ENCODE results near the gene HSPA1A.

The HSPA1A gene

DNA sequence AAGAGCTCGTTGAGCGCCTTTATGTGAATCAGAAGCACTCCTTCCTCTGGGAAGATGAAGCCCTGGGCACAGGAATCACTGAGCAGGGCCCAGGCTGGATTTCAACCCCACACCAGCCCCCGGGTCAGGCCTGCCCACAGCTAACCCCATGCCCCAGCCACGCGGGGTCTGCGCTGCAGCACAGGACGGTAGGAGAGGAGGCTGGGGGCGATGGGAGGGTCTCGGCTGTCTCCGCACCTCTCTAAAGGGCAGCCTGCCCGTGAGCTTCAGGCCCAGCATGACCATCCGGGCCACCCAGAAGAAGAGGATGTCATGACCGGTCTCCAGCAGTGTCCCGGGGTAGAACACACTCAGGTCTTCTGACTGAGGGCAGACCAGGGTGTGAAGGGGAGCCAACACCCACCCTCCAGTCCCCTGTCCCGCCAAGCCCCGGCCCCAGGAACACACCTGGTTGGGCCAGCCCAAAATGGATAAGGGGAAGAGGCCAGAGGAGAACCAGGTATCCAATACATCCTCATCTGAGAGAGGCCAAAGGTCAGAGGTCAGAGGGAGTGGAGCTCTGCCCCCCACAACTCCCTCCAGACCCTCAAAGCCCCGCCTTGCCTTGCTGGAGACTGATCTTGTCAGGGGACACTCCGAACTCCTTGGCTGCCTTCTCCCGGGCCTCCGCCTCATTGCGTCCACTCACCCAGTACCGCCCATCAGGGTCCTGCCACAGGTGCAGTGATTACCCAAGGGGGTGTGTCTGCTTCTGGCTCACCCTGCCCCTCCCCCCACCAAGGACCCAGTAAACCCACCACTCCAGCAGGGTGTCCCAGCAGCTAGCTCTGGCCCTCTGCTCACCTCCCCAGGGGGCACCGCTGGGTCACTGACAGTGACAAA lies 33.9 kb upstream of the HSPA1A start (continued):
- no peak for TF ChIP-seq ZFHX2 (tag by site-specific recombination; conservative IDR thresholded peaks at IDR 0.05)
- 0 out of 2 replicates have a peak, but pooled peaks have one; percentile 24 for TF ChIP-seq KLF1 (tag by site-specific recombination; IDR thresholded peaks at IDR 0.05)
- no peak for TF ChIP-seq ZNF48 (tag by site-specific recombination; IDR thresholded peaks at IDR 0.05)
- no peak for TF ChIP-seq SCRT1 (tag by site-specific recombination; IDR thresholded peaks at IDR 0.05; ENCODE audit: borderline replicate concordance)
- peak; percentile 57 for TF ChIP-seq KLF9 (tag by site-specific recombination; IDR thresholded peaks at IDR 0.05; ENCODE audit: low read depth)
- TF ChIP-seq ZIC2 (tag by site-specific recombination; IDR thresholded peaks at IDR 0.05), result peak; percentile 59
- peak; percentile 83 for TF ChIP-seq BCL11A (tag by site-specific recombination; IDR thresholded peaks at IDR 0.05; ENCODE audit: low read depth)
- no peak for TF ChIP-seq ZXDB (tag by site-specific recombination; IDR thresholded peaks at IDR 0.05)
- TF ChIP-seq, protein P1, sequence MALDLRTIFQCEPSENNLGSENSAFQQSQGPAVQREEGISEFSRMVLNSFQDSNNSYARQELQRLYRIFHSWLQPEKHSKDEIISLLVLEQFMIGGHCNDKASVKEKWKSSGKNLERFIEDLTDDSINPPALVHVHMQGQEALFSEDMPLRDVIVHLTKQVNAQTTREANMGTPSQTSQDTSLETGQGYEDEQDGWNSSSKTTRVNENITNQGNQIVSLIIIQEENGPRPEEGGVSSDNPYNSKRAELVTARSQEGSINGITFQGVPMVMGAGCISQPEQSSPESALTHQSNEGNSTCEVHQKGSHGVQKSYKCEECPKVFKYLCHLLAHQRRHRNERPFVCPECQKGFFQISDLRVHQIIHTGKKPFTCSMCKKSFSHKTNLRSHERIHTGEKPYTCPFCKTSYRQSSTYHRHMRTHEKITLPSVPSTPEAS (tag by site-specific recombination; IDR thresholded peaks at IDR 0.05), result no peak
- 0 out of 2 replicates have a peak, but pooled peaks have one; percentile 37 for TF ChIP-seq BCL11B (tag by site-specific recombination; IDR thresholded peaks at IDR 0.05; ENCODE audit: low read depth)
- no peak for TF ChIP-seq TCF7L2 (IDR thresholded peaks at IDR 0.05; ENCODE audit: borderline replicate concordance, low read depth, low read length)
- TF ChIP-seq ZNF23 (tag by site-specific recombination; IDR thresholded peaks at IDR 0.05; ENCODE audit: borderline replicate concordance), result no peak
- peak; percentile 51; the same call in 1 of the 2 replicates for TF ChIP-seq KLF10 (tag by site-specific recombination; IDR thresholded peaks at IDR 0.05)
- no peak for TF ChIP-seq ZNF239 (tag by site-specific recombination; IDR thresholded peaks at IDR 0.05)
- TF ChIP-seq, protein P2, sequence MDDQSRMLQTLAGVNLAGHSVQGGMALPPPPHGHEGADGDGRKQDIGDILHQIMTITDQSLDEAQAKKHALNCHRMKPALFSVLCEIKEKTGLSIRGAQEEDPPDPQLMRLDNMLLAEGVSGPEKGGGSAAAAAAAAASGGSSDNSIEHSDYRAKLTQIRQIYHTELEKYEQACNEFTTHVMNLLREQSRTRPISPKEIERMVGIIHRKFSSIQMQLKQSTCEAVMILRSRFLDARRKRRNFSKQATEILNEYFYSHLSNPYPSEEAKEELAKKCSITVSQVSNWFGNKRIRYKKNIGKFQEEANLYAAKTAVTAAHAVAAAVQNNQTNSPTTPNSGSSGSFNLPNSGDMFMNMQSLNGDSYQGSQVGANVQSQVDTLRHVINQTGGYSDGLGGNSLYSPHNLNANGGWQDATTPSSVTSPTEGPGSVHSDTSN (CRISPR knock-in tag; IDR thresholded peaks at IDR 0.05), result no peak
- no peak for TF ChIP-seq KLF7 (tag by site-specific recombination; IDR thresholded peaks at IDR 0.05; ENCODE audit: borderline replicate concordance)
- TF ChIP-seq ZNF529 (tag by site-specific recombination; IDR thresholded peaks at IDR 0.05; ENCODE audit: insufficient replicate concordance), result no peak
- TF ChIP-seq, protein P3, sequence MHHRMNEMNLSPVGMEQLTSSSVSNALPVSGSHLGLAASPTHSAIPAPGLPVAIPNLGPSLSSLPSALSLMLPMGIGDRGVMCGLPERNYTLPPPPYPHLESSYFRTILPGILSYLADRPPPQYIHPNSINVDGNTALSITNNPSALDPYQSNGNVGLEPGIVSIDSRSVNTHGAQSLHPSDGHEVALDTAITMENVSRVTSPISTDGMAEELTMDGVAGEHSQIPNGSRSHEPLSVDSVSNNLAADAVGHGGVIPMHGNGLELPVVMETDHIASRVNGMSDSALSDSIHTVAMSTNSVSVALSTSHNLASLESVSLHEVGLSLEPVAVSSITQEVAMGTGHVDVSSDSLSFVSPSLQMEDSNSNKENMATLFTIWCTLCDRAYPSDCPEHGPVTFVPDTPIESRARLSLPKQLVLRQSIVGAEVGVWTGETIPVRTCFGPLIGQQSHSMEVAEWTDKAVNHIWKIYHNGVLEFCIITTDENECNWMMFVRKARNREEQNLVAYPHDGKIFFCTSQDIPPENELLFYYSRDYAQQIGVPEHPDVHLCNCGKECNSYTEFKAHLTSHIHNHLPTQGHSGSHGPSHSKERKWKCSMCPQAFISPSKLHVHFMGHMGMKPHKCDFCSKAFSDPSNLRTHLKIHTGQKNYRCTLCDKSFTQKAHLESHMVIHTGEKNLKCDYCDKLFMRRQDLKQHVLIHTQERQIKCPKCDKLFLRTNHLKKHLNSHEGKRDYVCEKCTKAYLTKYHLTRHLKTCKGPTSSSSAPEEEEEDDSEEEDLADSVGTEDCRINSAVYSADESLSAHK (tag by site-specific recombination; IDR thresholded peaks at IDR 0.05), result no peak
- no peak for TF ChIP-seq ZNF530 (tag by site-specific recombination; IDR thresholded peaks at IDR 0.05; ENCODE audit: low read depth)
- TF ChIP-seq, protein P4, sequence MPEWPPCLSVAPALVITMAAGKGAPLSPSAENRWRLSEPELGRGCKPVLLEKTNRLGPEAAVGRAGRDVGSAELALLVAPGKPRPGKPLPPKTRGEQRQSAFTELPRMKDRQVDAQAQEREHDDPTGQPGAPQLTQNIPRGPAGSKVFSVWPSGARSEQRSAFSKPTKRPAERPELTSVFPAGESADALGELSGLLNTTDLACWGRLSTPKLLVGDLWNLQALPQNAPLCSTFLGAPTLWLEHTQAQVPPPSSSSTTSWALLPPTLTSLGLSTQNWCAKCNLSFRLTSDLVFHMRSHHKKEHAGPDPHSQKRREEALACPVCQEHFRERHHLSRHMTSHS (tag by site-specific recombination; IDR thresholded peaks at IDR 0.05), result no peak
- no peak for TF ChIP-seq ZNF202 (tag by site-specific recombination; IDR thresholded peaks at IDR 0.05; ENCODE audit: borderline replicate concordance)
- TF ChIP-seq ZNF404 (tag by site-specific recombination; IDR thresholded peaks at IDR 0.05), result no peak
- TF ChIP-seq, protein P5, sequence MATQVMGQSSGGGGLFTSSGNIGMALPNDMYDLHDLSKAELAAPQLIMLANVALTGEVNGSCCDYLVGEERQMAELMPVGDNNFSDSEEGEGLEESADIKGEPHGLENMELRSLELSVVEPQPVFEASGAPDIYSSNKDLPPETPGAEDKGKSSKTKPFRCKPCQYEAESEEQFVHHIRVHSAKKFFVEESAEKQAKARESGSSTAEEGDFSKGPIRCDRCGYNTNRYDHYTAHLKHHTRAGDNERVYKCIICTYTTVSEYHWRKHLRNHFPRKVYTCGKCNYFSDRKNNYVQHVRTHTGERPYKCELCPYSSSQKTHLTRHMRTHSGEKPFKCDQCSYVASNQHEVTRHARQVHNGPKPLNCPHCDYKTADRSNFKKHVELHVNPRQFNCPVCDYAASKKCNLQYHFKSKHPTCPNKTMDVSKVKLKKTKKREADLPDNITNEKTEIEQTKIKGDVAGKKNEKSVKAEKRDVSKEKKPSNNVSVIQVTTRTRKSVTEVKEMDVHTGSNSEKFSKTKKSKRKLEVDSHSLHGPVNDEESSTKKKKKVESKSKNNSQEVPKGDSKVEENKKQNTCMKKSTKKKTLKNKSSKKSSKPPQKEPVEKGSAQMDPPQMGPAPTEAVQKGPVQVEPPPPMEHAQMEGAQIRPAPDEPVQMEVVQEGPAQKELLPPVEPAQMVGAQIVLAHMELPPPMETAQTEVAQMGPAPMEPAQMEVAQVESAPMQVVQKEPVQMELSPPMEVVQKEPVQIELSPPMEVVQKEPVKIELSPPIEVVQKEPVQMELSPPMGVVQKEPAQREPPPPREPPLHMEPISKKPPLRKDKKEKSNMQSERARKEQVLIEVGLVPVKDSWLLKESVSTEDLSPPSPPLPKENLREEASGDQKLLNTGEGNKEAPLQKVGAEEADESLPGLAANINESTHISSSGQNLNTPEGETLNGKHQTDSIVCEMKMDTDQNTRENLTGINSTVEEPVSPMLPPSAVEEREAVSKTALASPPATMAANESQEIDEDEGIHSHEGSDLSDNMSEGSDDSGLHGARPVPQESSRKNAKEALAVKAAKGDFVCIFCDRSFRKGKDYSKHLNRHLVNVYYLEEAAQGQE (tag by site-specific recombination; IDR thresholded peaks at IDR 0.05), result no peak
- TF ChIP-seq SCRT2 (tag by site-specific recombination; IDR thresholded peaks at IDR 0.05), result 0 out of 2 replicates have a peak, but pooled peaks have one; percentile 24
- TF ChIP-seq SP7 (tag by site-specific recombination; IDR thresholded peaks at IDR 0.05), result no peak
- no peak for TF ChIP-seq ZNF561 (tag by site-specific recombination; IDR thresholded peaks at IDR 0.05; ENCODE audit: borderline replicate concordance)
- TF ChIP-seq ZNF558 (tag by site-specific recombination; IDR thresholded peaks at IDR 0.05), result no peak
- no peak for TF ChIP-seq ZNF391 (tag by site-specific recombination; IDR thresholded peaks at IDR 0.05; ENCODE audit: borderline replicate concordance, low read depth)

All from HEK293 (cell line).